Activated T-cell treated with anti-CD3 and anti-CD28 coated beads for 48 hours (primary cell): Measurements from ENCODE around the gene OGFOD2.
"Not testable (repeated sequence)": the region's sequence is repeated elsewhere in the genome, so short reads cannot be mapped to it uniquely, and the experiment has no call there.

Experiments
- DNase-seq: peaks from one replicate; pipeline ENCODE4 v3.0.0-alpha.2; 2020; ENCODE audit warnings: low read depth

OGFOD2 gene

DNA sequence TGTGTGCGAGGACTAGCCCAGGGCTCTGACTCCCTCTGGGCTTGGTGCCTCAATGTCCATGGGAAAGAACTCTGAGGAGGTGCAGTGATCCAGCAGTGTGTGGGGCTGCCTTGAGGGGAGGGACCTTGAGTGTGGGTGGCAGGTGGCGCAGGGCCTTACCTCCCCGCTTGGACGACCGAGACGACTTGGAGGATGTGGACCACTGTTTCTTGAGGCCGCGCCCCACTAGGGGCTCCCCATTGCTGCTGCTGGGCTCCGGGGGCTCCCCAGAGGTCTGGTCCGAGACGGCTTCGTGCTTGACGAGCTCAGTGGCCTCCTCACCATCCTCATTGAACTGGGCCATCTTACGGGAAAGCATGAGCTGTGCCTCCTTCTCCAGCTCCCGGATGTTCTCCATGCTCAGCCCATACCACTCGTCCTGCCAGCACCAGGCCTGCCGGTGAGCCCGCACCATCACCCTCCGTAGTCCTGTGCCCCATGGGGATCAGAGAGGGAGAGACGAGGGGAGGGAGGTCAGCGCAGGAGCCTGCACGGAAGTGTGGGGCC is 30.1 kb downstream of the OGFOD2 start:
- DNase-seq = no peak

DNA sequence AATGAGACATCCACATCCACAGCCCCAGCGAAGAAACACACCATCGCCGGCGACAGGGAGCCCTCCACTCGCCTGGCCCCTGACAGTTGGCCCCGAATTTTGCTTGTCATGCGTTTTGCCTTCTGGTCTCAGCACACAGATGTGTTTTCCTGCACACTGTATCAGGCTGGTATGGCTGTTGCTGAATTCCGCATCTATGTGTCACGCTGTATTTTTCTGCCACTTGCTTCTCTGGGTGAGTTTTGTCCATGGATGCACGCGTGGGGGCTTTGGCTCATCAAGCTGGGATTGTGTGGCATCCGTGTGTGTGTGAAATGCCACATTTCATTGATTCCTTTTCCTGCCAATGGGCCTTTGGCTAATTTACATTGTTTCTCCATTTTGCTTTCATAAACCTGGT is 31.9 kb downstream of the OGFOD2 start:
- no peak for DNase-seq

DNA sequence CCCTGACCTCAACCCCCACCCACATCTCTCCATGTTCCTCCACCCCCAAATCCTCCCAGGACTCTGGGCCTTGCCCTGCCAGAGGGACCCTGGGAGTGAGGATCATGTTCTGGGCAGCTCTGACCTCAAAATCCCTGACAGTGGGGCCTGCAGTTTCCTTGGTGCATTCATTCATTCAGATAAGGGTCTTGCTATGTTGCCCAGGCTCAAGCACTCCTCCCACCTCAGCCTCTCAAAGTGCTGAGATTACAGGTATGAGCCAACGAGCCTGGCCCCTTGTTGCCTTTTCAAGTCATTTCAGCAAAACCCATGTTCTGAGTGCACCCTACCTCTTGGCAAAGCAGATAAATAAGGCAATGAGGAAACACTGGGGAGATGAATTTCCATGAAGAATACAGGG is 35.1 kb downstream of the OGFOD2 start:
- DNase-seq = no peak

DNA sequence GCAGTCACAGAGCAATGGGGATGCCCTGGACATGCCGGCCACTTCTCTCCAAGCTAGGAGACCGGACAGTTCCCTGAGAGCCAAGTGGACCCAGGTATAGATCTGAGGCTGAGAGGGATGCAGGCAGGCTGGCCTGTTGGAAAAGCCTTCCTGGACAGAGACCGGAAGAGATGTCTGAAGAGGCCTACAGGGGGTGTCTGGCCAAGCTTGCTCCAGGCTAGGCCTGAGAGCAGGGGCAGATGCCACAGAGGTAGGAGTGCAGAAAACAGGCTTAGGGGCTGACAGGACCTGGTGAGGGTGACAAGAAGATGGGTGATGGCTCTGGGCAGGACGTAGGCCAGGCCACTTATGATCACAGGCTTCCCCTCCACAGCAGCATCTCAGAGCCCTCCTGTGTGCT is 35.6 kb downstream of the OGFOD2 start:
- no peak for DNase-seq

DNA sequence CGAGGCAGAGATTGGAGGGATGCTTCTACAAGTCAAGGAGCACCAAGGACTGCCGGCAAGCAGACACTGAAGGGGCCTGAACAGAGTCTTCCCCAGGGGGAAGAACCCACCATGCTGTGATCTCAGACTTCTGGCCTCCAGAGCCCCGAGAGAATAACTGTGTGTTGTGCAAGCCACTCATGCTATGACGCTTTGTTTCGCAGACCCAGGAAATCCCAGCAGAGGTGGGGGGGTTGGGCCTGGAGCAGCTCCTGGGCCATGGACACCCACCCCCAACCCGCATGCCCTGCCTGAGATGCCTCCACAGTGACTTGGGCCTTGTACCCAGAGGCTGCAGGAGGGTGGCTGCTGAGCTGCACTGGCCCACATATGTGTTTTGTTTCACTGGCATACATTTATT is 36.7 kb downstream of the OGFOD2 start:
- no peak for DNase-seq

DNA sequence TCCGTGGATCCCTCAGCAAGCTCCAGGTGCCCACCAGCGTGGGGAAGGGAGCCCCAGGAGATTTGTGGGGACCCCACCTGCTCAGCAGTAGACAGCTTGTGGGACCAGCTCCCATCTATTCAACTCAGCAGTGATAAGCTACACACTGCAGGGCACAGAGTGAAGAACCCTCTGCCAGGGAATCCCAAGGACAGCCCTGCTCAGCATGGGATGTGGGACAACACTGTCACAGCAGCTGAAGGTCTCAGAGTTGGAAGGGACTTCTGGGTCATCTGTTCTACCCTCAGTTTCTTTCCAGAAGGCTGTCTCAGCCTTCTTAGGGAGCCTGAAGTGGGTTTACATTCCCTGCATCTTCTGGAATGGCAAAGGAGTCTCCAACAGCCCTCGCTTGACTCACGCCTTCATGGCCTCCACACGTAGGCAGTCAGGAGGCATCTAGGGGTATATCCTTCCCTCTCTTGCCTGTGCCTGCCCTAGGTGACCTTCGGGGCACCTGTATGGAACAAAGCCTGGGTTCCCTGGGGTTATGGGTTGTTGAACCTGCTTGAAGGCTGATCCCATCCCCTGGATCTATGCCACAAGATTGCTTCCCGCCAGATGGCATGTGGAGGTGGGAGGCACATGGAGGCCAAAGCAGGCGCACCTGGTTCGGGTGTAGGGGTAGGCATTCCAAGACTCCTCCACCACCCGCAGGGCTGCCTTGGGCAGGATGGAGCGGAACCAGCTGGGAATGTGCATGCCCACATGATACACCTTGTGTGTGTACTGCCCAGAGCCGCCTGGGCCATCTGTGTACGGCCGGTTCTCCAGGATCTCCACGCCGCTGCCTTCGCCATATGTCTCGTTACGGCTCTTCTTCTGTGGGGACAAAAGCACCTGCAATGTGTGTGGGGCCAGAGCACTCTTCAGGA is 38.4 kb downstream of the OGFOD2 start:
- no peak for DNase-seq

DNA sequence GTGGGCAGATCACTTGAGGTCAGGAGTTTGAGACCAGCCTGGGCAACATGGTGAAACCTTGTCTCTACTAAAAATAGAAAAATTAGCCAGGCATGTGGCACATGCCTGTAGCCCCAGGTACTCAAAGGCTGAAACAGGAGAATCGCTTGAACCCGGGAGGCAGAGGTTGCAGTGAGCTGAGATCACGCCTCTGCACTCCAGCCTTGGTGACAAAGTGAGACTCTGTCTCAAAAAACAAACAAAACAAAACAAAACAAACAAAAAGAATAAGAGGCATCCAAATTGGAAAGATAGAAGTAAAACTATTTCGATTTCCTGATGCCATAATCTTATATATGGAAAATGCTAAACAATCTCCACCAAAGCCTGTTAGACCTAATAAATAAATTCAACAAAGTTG is 39.4 kb downstream of the OGFOD2 start:
- DNase-seq = not testable (repeated sequence)

DNA sequence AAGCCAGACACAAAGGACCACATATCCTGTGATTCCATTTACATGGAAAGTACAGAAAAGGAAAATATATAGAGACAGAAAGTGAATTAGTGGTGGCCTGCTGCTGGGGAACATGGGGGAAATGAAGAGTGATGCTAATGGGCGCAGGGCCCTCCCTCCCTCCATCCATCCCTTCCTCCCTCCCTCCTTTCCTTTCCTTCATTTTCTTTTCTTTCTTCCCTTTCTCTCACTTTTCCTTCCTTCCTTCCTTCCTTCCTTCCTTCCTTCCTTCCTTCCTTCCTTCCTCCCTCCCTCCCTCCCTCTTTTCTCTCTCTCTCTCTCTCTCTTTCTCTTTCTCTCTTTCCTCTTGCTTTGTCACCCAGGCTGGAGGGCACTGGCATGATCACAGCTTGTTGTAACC is 42.7 kb downstream of the OGFOD2 start:
- no peak for DNase-seq

DNA sequence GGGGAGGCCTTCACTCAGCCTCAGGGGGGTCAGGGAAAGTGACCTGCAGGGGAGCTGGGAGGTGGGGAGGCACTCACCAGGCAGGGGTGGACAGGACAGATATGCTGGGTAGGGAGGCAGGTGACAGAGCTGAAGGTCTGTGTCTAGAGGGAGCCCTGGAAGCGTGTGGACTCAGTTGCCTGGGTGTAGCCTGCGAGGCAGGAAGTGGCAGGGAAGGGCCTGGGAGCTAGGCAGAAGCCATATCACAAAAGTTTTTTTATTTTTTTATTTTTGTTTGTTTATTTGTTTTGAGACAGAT is 44.7 kb downstream of the OGFOD2 start:
- DNase-seq = no peak

DNA sequence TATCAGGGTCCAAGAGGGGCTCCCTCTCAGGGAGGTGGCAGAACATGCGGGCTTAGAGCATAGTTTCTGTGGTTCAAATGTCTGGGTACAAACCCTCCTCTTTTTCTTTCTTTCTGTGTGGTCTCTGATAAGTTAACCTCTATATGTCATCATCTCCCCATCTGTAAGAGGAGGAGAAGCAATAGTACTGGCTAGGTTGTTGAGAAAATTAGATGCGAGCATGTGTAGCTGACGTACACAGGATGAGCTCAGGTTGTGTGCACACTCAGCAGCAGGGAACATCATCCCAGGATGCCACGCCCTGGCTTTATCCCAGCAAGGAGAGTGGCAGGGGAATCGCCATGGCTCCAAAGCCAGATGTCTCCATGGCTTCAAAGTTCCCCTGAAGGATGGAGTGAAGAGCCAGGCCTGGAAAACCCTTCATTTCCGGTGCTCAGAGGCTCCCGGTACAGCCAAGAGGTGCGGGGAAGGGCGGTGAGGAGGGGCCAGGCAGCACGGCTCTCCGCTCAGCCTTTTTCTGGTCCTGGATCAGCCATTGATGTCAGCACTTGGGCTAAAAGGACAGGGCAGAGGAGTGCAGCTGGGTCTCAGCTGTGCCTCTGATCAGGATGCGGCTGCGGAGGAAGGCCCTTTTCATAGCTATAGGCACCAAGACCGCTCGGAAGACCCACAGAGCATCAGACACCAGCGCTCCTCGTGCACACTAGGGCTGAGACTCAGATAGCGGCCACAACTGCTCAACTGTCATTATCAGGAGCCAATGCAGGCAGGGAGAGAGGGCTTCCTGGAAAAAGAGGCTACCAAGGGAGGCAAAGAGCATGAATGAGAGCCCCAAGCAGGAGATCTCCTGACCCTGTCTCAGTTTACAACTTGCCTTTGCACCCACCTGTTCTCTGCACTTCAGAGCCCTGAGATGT is 46.9 kb downstream of the OGFOD2 start:
- DNase-seq = no peak

DNA sequence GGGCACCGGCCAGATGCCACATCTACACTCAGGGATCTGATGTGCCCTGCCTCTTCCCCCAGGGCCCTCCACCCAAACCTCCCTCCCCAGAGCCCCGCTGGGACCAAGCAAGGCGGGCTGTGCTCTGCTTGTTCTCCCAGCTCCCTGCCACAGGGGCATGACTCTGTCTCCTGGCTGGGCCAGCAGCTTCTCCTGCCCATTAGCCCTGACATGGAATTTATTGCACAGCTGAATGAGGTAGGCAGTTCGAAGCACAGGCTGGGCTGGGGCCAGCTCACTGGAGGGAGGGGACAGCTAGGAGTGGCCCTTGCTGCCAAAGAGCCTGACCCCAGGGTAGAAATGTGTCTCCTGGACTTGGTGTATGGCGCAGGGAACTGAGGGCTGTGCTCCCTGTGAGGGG is 47.8 kb downstream of the OGFOD2 start:
- DNase-seq = no peak

DNA sequence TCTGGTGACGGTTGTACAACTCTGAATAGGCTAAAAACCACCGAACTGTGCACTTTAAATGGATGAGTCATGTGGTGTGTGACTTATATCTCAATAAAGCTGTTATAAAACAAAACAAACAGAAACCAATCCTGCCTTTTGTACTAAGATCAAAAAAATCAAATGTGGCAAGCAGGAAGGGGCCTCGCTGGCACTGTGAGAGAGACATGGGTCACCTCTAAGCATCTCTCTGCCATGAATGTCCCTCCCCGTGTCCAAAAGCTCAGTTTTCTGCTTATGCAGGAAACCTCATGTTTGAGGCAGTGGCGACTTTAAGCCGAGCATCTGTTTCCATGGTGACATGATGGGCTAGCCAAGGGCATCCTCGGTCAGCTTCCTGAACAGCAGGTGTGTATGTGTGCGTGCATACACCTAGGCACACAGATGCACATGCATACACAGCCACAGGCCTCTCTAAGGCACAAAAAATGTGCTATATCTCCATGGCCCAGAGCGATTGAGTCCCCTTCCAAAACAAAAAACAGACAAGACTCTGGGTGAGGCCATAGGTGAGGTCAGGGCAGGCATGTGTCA is 49.9 kb downstream of the OGFOD2 start:
- no peak for DNase-seq

DNA sequence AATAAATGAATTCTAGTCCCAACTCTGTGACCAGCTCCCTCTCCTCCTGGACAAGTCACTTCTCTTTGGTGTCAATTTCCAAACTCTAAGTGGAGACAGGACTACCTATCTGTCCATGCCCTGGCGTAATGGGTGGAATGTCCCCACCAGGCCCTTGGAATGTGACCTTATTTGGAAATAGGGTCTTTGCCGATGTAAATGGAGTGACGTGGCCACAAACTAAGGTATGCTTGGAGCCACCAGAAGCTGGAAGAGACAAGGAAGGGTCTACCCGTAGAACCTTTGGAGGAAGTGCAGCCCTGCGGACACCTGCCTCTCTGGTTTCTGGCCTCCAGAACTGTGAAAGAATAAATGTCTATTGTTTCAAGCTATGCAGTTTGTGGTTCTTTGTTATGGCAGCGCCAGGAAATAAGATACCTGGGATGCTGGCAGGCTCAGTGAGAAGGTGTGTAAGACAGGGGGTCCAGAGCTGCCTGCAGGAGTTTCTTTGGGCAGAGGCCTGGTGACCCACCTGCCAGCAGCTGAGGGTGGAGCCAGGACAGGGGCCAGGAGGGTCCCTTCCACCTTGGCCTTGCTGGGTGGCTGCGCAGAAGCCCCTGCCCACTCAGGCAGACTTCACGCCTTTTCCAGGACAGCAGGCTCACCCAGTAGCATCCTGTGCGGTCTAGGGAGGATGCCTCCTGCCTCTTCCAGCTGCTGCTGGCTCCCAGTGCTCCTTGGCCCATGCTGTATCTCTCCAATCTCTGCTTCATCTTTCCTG is 51.2 kb downstream of the OGFOD2 start:
- DNase-seq = no peak

DNA sequence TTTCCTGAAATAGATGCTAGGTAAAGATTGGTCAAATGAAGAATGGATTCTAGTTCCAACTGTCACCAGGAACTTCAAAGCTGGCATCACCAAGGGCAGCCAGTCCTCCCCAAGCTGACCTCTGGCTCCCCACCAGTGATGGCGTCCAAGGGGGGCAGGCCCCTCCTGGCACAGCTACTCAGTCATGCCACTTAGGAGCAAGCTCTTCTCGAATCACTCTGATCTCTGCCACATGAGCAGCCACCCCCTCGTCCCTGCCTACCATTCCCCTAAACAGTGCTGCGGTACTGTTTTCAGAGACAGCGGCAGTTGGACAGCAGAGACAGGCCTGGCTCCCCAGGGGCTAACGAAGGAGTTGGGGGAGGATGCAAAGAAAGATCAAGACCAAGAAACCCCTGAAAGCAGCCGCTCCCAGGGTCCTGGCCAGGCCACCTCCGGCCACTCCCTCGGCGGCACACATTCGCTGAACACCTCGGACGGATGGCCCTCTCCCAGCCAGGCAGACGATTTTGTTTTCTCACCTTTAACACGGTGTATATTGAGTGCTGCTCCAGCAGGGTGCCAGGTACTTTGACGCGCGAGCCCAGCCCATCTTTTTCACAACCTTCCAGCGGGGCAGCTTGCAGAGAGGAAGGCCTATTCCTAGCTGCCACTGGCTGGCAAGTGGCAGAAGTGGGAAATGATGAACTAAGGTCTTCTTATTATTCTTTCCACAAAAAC is 52.8 kb downstream of the OGFOD2 start:
- no peak for DNase-seq

DNA sequence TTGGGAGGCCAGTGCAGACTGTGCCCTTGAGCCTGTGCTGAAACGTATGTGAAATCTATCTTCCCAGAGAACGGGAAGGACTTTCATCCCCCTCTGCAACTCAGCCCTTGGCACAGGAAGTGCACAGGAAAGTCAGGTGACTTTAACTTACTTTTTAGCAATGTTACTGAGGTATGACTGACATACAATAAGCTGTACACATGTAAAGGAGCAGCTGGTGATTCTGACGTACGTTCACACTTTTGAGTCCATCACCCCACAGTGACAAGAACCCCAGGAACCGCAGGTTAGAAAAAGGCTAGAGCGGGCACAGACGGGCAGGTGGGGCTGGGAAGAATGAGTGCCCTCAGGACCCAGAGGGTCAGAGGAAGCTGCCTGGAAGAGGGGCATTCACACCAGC is 53.4 kb downstream of the OGFOD2 start:
- DNase-seq = no peak

DNA sequence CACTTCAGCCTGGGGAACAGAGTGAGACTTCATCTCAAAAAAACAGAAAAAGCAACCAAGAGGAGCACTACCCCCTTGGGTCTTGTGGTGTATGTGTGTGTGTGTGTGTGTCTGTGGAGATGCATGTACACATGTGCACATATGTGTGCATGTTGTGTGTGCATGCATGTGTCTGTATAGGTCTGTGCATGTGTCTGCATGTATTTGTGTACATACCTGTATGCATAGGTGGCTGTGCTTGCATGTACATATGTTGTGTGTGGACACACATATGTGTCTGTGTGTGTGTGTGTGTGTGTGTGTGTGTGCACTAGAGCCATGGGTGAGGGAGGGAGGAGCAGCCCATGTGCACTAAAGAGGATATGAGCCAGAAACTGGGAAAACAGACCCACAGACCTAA is 54.5 kb downstream of the OGFOD2 start:
- DNase-seq = no peak
